Nephron (organoid): ENCODE results near the gene TTC34.

Experiments
- H3K27ac Mint-ChIP-seq, 3 experiments: 2 replicates each; pipeline ENCODE4 v1.8.0; 2020; ENCODE audit warnings: mixed read lengths in 3 of 3, mild to moderate bottlenecking in 2 of 3, moderate library complexity in 1 of 3
- H3K27me3 Mint-ChIP-seq: 2 replicates; pipeline ENCODE4 v1.8.0; 2021; ENCODE audit warnings: low read depth, mild to moderate bottlenecking, moderate library complexity, mixed read lengths
- H3K36me3 Mint-ChIP-seq: 2 replicates; pipeline ENCODE4 v1.8.0; 2020; ENCODE audit warnings: low read depth, mixed read lengths
- H3K4me1 Mint-ChIP-seq: 2 replicates; pipeline ENCODE4 v1.8.0; 2020; ENCODE audit warnings: mixed read lengths
- H3K4me3 Mint-ChIP-seq, 3 experiments: 2 replicates each; pipeline ENCODE4 v1.8.0; 2020; ENCODE audit warnings: mild to moderate bottlenecking in 3 of 3, mixed read lengths in 3 of 3, moderate library complexity in 2 of 3
- H3K9me3 Mint-ChIP-seq: 2 replicates; pipeline ENCODE4 v1.8.0; 2020; ENCODE audit warnings: mixed read lengths
- CTCF ChIP-seq, 3 experiments: fragments of 200-600 bp; sonication (generic); IDR thresholded peaks; one replicate each; pipeline ENCODE4 v1.5.0; 2021; ENCODE audit warnings: antibody characterized with exemption in 3 of 3; ENCODE audit not compliant: unreplicated experiment in 3 of 3

TTC34 gene

GRCh38 chr1:2808386-2808705 lies 6.9 kb upstream of the TTC34 start:
- no peak overlapping the region for H3K4me3 Mint-ChIP-seq
- no peaks in the 10 kb centered on the region for H3K4me1 Mint-ChIP-seq
- H3K27me3 Mint-ChIP-seq: peaks cover 4% of the 10 kb centered on the region
- H3K27ac Mint-ChIP-seq: no peak overlapping the region
- no peak for TF ChIP-seq CTCF (IDR thresholded peaks at IDR 0.05; ENCODE audit: unreplicated experiment in 3 of 3)
- H3K36me3 Mint-ChIP-seq: no peaks in the 10 kb centered on the region
- peaks cover 15% of the 10 kb centered on the region for H3K9me3 Mint-ChIP-seq

- peaks cover 4% of the 10 kb centered on the region for H3K27me3 Mint-ChIP-seq
- H3K4me3 Mint-ChIP-seq: no peak overlapping the region
- H3K4me1 Mint-ChIP-seq: no peaks in the 10 kb centered on the region
- no peak for TF ChIP-seq CTCF (IDR thresholded peaks at IDR 0.05; ENCODE audit: unreplicated experiment in 3 of 3)
- no peaks in the 10 kb centered on the region for H3K36me3 Mint-ChIP-seq
- H3K9me3 Mint-ChIP-seq: peaks cover 14% of the 10 kb centered on the region
- no peak overlapping the region for H3K27ac Mint-ChIP-seq
Observed at GRCh38 chr1:2807678-2808385, 6.3 kb upstream of the TTC34 start.

GRCh38 chr1:2807036-2807435 lies 5.5 kb upstream of the TTC34 start:
- Mint-ChIP-seq H3K36me3 (no peaks in the 10 kb centered on the region), H3K9me3 (peaks cover 7% of the 10 kb centered on the region), H3K27ac (no peak overlapping the region), H3K4me1 (no peaks in the 10 kb centered on the region), H3K4me3 (no peak overlapping the region), H3K27me3 (peaks cover 4% of the 10 kb centered on the region)
- no peak for TF ChIP-seq CTCF (IDR thresholded peaks at IDR 0.05; ENCODE audit: unreplicated experiment in 3 of 3)

- peaks cover 3% of the 10 kb centered on the region for H3K27me3 Mint-ChIP-seq
- no peaks in the 10 kb centered on the region for H3K36me3 Mint-ChIP-seq
- no peaks in the 10 kb centered on the region for H3K4me1 Mint-ChIP-seq
- TF ChIP-seq CTCF (IDR thresholded peaks at IDR 0.05; ENCODE audit: unreplicated experiment in 3 of 3): no peak
- H3K4me3 Mint-ChIP-seq: no peak overlapping the region
- H3K27ac Mint-ChIP-seq: no peak overlapping the region
- H3K9me3 Mint-ChIP-seq: peaks cover 5% of the 10 kb centered on the region
Observed at GRCh38 chr1:2806591-2806990, 5.1 kb upstream of the TTC34 start.

- Mint-ChIP-seq H3K27ac (no peak overlapping the region), H3K4me3 (no peak overlapping the region), H3K9me3 (peaks cover 5% of the 10 kb centered on the region), H3K36me3 (no peaks in the 10 kb centered on the region), H3K27me3 (no peaks in the 10 kb centered on the region), H3K4me1 (no peaks in the 10 kb centered on the region)
- no peak for TF ChIP-seq CTCF (IDR thresholded peaks at IDR 0.05; ENCODE audit: unreplicated experiment in 3 of 3)
Observed at GRCh38 chr1:2805801-2806430, 4.4 kb upstream of the TTC34 start.
